HG03354 (cell line): ENCODE data around the gene KLHL14.

Experiments
- ATAC-seq: cut with Tn5 transposase; IDR thresholded peaks from one replicate; pipeline ENCODE4 v1.9.1; 2021; ENCODE audit warnings: mild to moderate bottlenecking; ENCODE audit not compliant: unreplicated experiment, poor library complexity, severe bottlenecking

Gene KLHL14

GRCh38 chr18:32770666-32771168 is 2.1 kb downstream of the KLHL14 start:
- no peak for ATAC-seq

- ATAC-seq = peak; percentile 16
Observed at GRCh38 chr18:32770054-32770665, 2.7 kb downstream of the KLHL14 start.

- ATAC-seq = peak; percentile 29
Observed at GRCh38 chr18:32769586-32770053, 3.2 kb downstream of the KLHL14 start.

GRCh38 chr18:32769071-32769585 is 3.7 kb downstream of the KLHL14 start:
- no peak for ATAC-seq

GRCh38 chr18:32767400-32767799 is 5.4 kb downstream of the KLHL14 start:
- ATAC-seq = no peak

- no peak for ATAC-seq
Observed at GRCh38 chr18:32764611-32765244, 8.1 kb downstream of the KLHL14 start.

GRCh38 chr18:32763293-32763692 is 9.5 kb downstream of the KLHL14 start:
- no peak for ATAC-seq

GRCh38 chr18:32761231-32761630 is 11.6 kb downstream of the KLHL14 start:
- ATAC-seq = no peak

- ATAC-seq = peak; percentile 98
Observed at GRCh38 chr18:32760391-32760790, 12.4 kb downstream of the KLHL14 start.

GRCh38 chr18:32759611-32760167 is 13.1 kb downstream of the KLHL14 start:
- ATAC-seq = peak; percentile 45

- ATAC-seq = no peak
Observed at GRCh38 chr18:32754508-32755263, 18.1 kb downstream of the KLHL14 start.

- ATAC-seq = no peak
Observed at GRCh38 chr18:32753656-32754260, 19.1 kb downstream of the KLHL14 start.

GRCh38 chr18:32750328-32750727 is 22.5 kb downstream of the KLHL14 start:
- no peak for ATAC-seq

- no peak for ATAC-seq
Observed at GRCh38 chr18:32749809-32750208, 23.0 kb downstream of the KLHL14 start.

GRCh38 chr18:32742579-32742978 is 30.2 kb downstream of the KLHL14 start:
- ATAC-seq = no peak

GRCh38 chr18:32735781-32736180 is 37.0 kb downstream of the KLHL14 start:
- ATAC-seq = no peak

GRCh38 chr18:32734442-32734841 is 38.4 kb downstream of the KLHL14 start:
- no peak for ATAC-seq

GRCh38 chr18:32732165-32732564 is 40.7 kb downstream of the KLHL14 start:
- no peak for ATAC-seq

GRCh38 chr18:32730620-32731091 is 42.2 kb downstream of the KLHL14 start:
- peak; percentile 99 for ATAC-seq

GRCh38 chr18:32730068-32730467 is 42.8 kb downstream of the KLHL14 start:
- ATAC-seq = no peak
